SK-N-SH treated with all-trans-retinoic acid at 6 μM for 48 hours (cell line): ENCODE measurements around the gene GPC5.

Experiments
- ARNTL ChIP-seq: fragments of 450-650 bp; formaldehyde crosslinking; IDR thresholded peaks from 2 replicates; pipeline ENCODE4 v1.5.0; 2020; ENCODE audit warnings: low read depth, mild to moderate bottlenecking, moderate library complexity, borderline replicate concordance
- CSRNP3 ChIP-seq: fragments of 250-450 bp; sonication (Bioruptor Pico); IDR thresholded peaks from 2 replicates; pipeline ENCODE4 v1.5.1; 2021; ENCODE audit warnings: mild to moderate bottlenecking, moderate library complexity
- GLIS3 ChIP-seq: fragments of 250-450 bp; sonication (Bioruptor Pico); IDR thresholded peaks from 2 replicates; pipeline ENCODE4 v1.5.0; 2020; ENCODE audit warnings: mild to moderate bottlenecking, moderate library complexity
- PATZ1 ChIP-seq: fragments of 250-450 bp; sonication (Bioruptor Pico); IDR thresholded peaks from 2 replicates; pipeline ENCODE4 v1.8.0; 2020; ENCODE audit warnings: mild to moderate bottlenecking, moderate library complexity, borderline replicate concordance
- TCF4 ChIP-seq: fragments of 250-450 bp; sonication (Bioruptor Pico); IDR thresholded peaks from 2 replicates; pipeline ENCODE4 v1.8.0; 2021; ENCODE audit warnings: mild to moderate bottlenecking, moderate library complexity, borderline replicate concordance
- ZFP3 ChIP-seq: fragments of 250-450 bp; sonication (Bioruptor Pico); IDR thresholded peaks from 2 replicates; pipeline ENCODE4 v1.5.0; 2020; ENCODE audit warnings: mild to moderate bottlenecking, moderate library complexity

- TF ChIP-seq CSRNP3 (CRISPR knock-in tag) (no peak), ZFP3 (CRISPR knock-in tag) (no peak), TCF4 (CRISPR knock-in tag) (no peak), GLIS3 (CRISPR knock-in tag) (no peak), ARNTL (CRISPR knock-in tag) (no peak), PATZ1 (CRISPR knock-in tag) (no peak)
These were observed 1139.7 kb downstream of the GPC5 start for GRCh38 chr13:92538164-92538563.
